Thoracic aorta (tissue), 2 donors: ENCODE data around the gene PPP2R1B. TPM values are rescaled to one million over a fixed set of nuclear protein-coding genes. Genes with fewer than 3 reads are reported as not detected.

Experiments used
- ATAC-seq: fragments of 150-250 bp; one replicate; pipeline ENCODE4 v1.8.0; 2017; ENCODE audit warnings: low read depth; ENCODE audit not compliant: insufficient number of reproducible peaks, low FRiP score
- DNase-seq: peaks from one replicate; pipeline ENCODE4 v3.0.0-alpha.2; 2020; ENCODE audit warnings: low spot score
- H3K27ac ChIP-seq, 2 donors: fragments of 200-600 bp; sonication (generic); 1 replicate in 1 of 2; 2 replicates in 1 of 2; pipeline ENCODE4 v1.5.1; 2016; ENCODE audit warnings: mild to moderate bottlenecking in 2 of 2, moderate library complexity in 2 of 2
- H3K27me3 ChIP-seq: fragments of 200-600 bp; sonication (generic); replicated peaks from 2 replicates; pipeline ENCODE4 v1.6.0; 2016; ENCODE audit warnings: mild to moderate bottlenecking; ENCODE audit not compliant: insufficient read depth
- H3K36me3 ChIP-seq: fragments of 200-600 bp; sonication (generic); one replicate; pipeline ENCODE4 v1.5.1; 2016
- H3K4me1 ChIP-seq, 2 donors: fragments of 200-600 bp; sonication (generic); 1 replicate in 1 of 2; 2 replicates in 1 of 2; pipeline versions ENCODE4 v1.5.1 to v1.6.0; 2016; ENCODE audit warnings: low read depth in 2 of 2, mild to moderate bottlenecking in 1 of 2; ENCODE audit not compliant: control insufficient read depth in 1 of 2
- H3K4me3 ChIP-seq: fragments of 200-600 bp; sonication (generic); 2 replicates; pipeline ENCODE4 v1.5.1; 2016; ENCODE audit warnings: mild to moderate bottlenecking
- H3K9me3 ChIP-seq: fragments of 200-600 bp; sonication (generic); 2 replicates; pipeline ENCODE4 v1.5.1; 2016
- total RNA-seq, 2 donors: library from RNA; depleted of rRNA; stranded (reverse); fragments of >200 nt; gene quantifications; one replicate each; pipeline versions ENCODE4 v1.1.0 to v1.2.3, GENCODE V29; 2016
- TF ChIP-seq, protein P1 (sequence below): fragments of 200-600 bp; sonication (generic); IDR thresholded peaks from one replicate; pipeline ENCODE4 v1.5.1; 2019; ENCODE audit warnings: antibody characterized with exemption

PPP2R1B gene
- total RNA-seq, 2 donors from 2014 or later, result 22.5 to 34.5 TPM

DNA sequence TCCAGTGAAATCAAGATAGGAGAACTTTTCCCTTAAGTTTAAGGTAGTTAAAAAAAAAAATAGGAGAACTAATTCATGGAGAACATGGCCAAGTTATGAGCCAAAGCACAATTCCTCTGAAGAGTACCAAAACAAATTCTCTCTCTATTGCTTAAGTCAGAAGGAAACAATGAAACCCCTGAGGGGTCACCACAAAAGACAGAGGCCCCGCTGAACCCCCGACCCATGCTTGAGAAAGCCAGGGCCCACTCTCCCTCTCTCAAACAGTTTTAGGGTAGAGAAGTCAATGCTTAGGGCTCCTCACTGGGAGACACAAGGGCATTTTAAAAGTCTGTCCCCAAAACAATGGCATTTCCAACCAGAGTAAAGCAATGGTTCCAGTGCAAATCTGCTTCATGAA lies 26.9 kb downstream of the PPP2R1B start:
- Histone ChIP-seq H3K36me3 (peaks cover 11% of the 10 kb centered on the region), H3K4me1 (peaks cover 32 to 51% of the 10 kb centered on the region in 2 donors), H3K27ac (no peak overlapping the region), H3K9me3 (no peaks in the 10 kb centered on the region), H3K4me3 (no peak overlapping the region), H3K27me3 (no peaks in the 10 kb centered on the region)
- TF ChIP-seq, protein P1, sequence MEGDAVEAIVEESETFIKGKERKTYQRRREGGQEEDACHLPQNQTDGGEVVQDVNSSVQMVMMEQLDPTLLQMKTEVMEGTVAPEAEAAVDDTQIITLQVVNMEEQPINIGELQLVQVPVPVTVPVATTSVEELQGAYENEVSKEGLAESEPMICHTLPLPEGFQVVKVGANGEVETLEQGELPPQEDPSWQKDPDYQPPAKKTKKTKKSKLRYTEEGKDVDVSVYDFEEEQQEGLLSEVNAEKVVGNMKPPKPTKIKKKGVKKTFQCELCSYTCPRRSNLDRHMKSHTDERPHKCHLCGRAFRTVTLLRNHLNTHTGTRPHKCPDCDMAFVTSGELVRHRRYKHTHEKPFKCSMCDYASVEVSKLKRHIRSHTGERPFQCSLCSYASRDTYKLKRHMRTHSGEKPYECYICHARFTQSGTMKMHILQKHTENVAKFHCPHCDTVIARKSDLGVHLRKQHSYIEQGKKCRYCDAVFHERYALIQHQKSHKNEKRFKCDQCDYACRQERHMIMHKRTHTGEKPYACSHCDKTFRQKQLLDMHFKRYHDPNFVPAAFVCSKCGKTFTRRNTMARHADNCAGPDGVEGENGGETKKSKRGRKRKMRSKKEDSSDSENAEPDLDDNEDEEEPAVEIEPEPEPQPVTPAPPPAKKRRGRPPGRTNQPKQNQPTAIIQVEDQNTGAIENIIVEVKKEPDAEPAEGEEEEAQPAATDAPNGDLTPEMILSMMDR, result no peak
- ATAC-seq (no peak), DNase-seq (no peak)

DNA sequence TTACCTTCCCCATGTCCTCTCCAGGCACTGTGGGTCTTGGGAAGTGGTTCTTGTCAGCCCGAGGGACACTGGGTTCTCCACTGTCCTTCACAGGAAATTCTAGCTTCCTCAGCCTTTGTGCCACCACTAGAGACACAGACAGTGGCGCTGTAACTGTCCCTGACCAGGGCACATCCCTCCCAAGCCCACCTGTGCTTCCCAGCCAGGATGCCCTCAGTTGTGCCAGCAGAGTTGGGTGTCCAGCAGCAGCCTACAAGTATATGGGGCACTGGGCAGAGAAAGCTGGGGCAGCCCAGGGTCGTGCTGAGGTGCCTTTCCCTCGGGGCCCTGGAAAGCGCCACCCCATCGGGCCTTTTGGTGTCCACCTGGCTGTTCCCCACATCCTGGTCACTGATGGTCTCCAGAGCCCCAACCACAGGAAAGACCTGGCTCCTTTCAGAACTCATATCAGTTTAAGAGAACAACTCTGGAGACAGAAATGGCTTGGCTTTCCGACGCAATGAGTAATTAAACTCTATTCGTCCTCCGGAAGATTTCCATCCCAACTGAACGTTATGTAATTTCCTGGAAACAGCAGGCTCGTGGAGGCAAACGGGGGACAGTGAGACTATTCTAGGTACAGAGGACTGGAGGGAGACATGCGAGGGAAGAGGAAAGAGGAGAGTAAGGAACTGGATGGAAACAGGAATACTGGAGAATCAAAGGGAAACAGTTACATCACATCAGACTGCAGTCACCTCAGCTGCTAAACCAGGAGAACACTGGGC lies 28.6 kb downstream of the PPP2R1B start:
- DNase-seq (no peak), ATAC-seq (no peak)
- TF ChIP-seq, protein P1, result no peak
- H3K4me1 ChIP-seq, result peaks cover 46 to 66% of the 10 kb centered on the region in 2 donors
- no peaks in the 10 kb centered on the region for H3K9me3 ChIP-seq
- no peaks in the 10 kb centered on the region for H3K27me3 ChIP-seq
- no peak overlapping the region for H3K4me3 ChIP-seq
- peak overlapping the region; percentile 85 to 95 for H3K27ac ChIP-seq
- H3K36me3 ChIP-seq, result peaks cover 11% of the 10 kb centered on the region

DNA sequence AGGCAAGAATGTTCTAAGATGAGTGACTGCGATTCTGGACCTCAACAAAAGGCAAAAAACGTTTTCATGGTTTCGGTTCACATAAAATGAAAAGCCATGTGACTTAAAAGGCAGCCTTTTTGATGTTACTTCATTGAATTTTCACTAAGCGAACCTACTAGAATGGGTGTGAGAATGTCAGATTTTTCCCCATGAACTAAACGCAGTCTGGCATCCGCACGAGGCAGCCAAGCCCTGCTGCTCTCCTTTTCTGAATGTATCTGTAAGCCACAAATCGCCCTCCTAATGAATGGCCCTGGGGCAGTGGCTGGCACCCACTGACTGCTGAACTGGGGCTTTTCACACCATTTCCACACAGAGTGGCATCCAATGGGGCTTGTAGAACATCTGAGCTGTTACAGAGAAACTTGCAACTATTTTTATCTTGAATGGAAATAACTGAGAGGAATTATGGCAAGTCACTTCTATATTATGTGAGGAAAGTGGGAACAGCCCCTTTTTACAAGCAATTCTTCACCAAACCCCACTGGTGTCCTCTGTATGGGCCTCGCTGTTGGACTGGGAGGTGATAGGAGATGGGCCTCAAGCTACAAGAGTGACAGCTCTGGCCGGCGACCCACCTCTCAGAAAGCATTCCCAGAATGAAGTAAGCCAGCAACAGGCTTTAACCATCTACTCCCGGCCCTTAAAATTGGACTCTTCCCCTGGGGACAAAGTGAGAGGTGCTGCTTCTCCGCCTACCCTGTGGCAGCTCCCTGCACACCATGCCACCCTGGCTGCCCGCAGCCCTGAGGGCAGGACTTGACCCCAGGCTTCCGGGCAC lies 29.4 kb downstream of the PPP2R1B start:
- ATAC-seq (no peak), DNase-seq (no peak)
- Histone ChIP-seq H3K36me3 (peaks cover 11% of the 10 kb centered on the region), H3K27me3 (no peaks in the 10 kb centered on the region), H3K9me3 (no peaks in the 10 kb centered on the region), H3K27ac (peak overlapping the region; percentile 85 to 95), H3K4me1 (peaks cover 54 to 74% of the 10 kb centered on the region in 2 donors), H3K4me3 (no peak overlapping the region)
- TF ChIP-seq, protein P1, result no peak

DNA sequence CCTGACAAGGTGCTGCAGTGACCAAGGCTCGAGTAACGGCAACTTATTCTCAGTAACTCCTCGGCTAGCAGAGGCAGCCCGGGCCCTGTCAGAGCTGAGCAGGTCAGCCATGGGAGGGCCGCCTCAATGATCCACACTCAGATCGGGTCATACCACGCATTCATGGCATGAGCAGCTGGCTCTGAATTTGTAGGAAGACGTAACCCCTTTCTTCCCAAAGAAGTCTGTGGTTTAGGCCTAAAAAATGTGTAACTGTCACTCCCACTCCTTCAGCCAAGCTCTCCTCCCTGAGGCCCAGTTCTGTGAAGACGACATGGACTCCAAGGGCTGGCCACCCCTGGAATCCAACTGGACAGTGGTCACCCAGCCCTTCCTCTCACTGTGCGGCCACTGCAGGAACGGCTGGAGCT lies 30.0 kb downstream of the PPP2R1B start:
- peak overlapping the region; percentile 64 for H3K4me3 ChIP-seq
- TF ChIP-seq, protein P1, result no peak
- H3K27me3 ChIP-seq, result no peaks in the 10 kb centered on the region
- peak overlapping the region; percentile 85 to 95 for H3K27ac ChIP-seq
- DNase-seq, result no peak
- ATAC-seq, result no peak
- no peaks in the 10 kb centered on the region for H3K9me3 ChIP-seq
- H3K36me3 ChIP-seq, result peaks cover 7% of the 10 kb centered on the region
- H3K4me1 ChIP-seq, result peaks cover 60 to 80% of the 10 kb centered on the region in 2 donors
